Prostate gland (tissue), 2 donors: ENCODE data around the gene PRSS56.

Experiments used
- POLR2A ChIP-seq: fragments of 450-650 bp; IDR thresholded peaks from one replicate; pipeline ENCODE4 v1.6.1; 2016; ENCODE audit warnings: antibody characterized with exemption, mild to moderate bottlenecking
- TF ChIP-seq, protein P1 (sequence below), 4 experiments: fragments of 200-600 bp in 2 of 4; fragments of 450-650 bp in 2 of 4; sonication (generic) in 2 of 4; IDR thresholded peaks; 1 replicate in 3 of 4; 2 replicates in 1 of 4; pipeline ENCODE4 v1.5.1; 2016 to 2019; ENCODE audit warnings: antibody characterized with exemption in 4 of 4, mild to moderate bottlenecking in 2 of 4, moderate library complexity in 2 of 4

DNA sequence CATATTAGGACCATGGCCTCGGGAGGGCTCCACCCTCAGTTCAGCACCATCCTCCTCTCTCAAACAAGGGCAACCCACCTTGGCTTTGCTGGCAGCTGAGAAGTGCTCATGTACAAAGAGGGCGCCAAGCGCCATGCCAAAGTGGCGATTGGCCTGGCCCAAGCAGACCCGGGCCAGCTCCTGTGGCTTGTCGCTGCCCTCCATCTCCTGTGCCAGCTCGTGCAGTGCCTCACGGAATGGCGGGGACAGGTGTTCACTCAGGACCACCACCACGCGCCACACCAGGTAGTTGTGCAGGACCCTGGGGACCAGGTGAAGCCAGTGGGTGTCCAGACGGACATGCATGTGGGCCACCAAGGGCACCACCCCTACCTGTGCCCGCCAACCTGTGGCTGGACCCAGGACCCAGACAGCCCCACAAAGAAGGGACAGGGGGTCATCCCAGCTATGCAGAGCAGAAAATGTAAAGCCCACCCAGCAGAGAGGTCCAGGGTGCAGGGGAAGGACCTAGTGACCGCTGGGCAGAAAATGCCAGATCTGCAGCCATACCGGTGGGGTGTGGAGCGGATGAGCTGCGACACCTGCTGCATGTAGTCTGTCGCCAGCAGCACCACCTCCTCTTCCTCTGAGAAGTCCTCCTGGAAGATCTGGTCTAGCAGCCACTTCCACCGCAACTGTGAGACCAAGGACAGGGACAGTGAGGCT is 36.1 kb upstream of the PRSS56 start:
- TF ChIP-seq, protein P1, sequence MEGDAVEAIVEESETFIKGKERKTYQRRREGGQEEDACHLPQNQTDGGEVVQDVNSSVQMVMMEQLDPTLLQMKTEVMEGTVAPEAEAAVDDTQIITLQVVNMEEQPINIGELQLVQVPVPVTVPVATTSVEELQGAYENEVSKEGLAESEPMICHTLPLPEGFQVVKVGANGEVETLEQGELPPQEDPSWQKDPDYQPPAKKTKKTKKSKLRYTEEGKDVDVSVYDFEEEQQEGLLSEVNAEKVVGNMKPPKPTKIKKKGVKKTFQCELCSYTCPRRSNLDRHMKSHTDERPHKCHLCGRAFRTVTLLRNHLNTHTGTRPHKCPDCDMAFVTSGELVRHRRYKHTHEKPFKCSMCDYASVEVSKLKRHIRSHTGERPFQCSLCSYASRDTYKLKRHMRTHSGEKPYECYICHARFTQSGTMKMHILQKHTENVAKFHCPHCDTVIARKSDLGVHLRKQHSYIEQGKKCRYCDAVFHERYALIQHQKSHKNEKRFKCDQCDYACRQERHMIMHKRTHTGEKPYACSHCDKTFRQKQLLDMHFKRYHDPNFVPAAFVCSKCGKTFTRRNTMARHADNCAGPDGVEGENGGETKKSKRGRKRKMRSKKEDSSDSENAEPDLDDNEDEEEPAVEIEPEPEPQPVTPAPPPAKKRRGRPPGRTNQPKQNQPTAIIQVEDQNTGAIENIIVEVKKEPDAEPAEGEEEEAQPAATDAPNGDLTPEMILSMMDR (IDR thresholded peaks at IDR 0.05), result no peak
- no peak for TF ChIP-seq POLR2A
